ENCODE measurements around the gene BLTP3A.

DNA sequence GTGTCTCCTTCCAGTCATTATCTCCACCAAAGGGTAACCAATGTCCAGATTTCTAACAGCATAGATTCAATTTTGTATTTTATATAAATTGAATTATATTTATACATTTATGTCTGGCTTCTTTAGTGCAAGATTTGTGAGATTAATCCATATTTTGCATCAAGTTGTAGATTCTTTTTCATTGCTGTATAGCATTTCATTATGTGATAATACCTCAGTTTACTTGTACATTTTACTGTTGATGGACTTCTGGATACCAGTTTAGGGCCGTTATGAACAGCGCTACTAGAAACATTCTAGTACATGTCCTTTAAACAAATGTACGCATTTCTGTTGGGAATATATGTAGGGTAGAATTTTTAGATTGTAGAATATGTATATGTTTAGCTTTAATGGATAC lies 6.2 kb downstream of the BLTP3A start:
- TF ChIP-seq CTCF (IDR thresholded peaks at IDR 0.05) (no peak), POLR2A (IDR thresholded peaks at IDR 0.05) (no peak), POLR2AphosphoS5 (IDR thresholded peaks at IDR 0.05) (no peak)
